GM19452 (cell line): ENCODE data around the gene NPHP1.
"Not testable (repeated sequence)": the region's sequence is repeated elsewhere in the genome, so short reads cannot be mapped to it uniquely, and the experiment has no call there.

ENCODE experiments used
- ATAC-seq: cut with Tn5 transposase; IDR thresholded peaks from one replicate; pipeline ENCODE4 v1.9.1; 2021; ENCODE audit not compliant: unreplicated experiment

Gene NPHP1

GRCh38 chr2:110131166-110131565, 73.6 kb downstream of the NPHP1 start:
- no peak for ATAC-seq

DNA sequence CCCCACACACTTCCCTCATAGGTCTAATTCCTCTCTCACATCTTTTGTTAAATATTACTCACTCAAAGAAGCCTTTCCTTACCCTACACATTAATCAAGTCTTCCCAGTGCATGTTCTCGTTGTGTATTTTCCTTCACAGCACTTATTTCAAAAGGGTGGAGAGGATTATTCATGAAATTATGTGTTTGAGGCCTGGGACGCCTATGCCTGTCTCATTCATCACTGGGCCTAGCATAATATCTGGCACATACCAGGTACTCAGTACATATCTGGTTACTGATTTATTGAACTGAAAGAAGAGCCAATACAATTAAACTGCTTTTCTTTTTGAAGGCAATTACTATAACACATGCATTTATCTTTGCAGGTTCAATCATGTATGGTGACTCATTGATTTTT, 74.1 kb downstream of the NPHP1 start:
- ATAC-seq: no peak

DNA sequence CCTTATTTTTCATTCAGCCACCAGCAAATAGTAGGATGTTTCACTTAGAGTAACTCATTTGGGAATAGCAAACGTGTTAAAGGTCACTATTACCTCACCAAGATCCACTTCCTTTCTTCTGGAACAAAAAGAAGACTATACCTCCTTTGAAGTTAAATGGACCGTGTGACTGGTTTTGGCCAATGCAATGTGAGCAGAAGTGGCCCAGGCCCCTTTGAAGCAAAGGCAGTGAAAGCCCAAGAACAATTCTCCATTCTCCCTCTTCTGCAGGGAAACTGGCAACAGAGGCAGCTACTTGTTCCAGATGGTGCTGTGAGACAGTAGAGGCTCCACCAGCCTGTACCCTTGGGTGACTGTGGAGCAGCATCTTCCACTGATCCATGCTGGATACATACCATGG, 77.9 kb downstream of the NPHP1 start:
- no peak for ATAC-seq

- ATAC-seq: no peak
Observed at GRCh38 chr2:110126086-110126773, 78.6 kb downstream of the NPHP1 start.

- ATAC-seq: no peak
Observed at GRCh38 chr2:110124939-110125691, 79.7 kb downstream of the NPHP1 start.

GRCh38 chr2:110124038-110124825, 80.6 kb downstream of the NPHP1 start:
- ATAC-seq: no peak

GRCh38 chr2:110121592-110121991, 83.2 kb downstream of the NPHP1 start:
- no peak for ATAC-seq

DNA sequence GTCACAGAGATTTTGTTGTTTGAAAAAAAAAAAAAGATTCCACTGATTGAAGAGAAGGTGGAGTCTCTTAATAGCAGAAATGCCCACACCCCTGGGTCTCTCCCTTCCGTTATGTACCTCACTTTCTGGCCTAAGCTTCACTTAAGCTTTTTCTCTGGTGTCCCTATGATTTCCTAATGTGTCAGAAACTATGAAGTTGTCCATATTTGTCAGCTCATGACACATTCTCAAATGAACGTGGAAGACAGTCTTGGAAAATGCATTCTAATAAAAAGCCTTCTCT, 83.8 kb downstream of the NPHP1 start:
- no peak for ATAC-seq

DNA sequence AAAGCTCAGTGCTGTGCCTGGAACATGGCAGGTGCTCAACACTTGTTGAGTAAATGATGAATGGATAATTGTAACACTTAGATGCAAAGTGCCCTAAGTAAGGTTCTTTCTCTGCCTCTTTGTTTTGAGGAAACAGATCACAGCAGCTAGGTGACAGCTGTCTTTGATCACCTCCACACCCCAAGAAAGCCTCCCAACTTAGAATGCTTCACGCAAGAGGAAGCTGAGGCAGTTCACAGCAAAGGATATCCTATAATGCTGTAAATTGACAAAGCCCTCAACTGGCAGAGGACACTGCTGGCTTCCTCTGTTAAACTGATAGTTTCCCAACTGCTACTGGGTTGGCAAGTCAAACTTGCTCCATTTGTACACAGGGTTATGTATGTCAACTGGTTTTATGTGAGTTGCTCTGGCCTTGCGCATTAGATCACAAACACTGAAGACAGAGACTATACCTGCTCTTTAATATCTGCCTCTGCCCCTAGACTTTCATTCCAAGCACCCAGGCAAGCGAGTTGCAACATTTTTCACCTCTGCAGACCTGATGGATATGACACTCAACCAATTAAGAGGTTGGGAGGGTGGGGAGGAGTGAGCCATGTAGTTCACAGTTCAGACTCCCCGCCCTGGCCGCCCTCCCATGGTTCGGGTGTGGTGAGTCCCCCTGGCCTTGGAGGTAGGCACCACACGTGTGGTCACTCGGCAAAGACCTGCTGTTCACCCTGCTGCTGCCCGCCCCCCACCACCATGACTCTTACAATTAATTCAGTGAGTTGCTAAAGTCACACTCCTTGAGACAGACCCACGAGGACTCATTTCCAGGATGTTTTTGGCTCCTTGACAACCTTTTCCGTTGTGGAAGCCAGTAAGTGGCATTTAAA, 84.4 kb downstream of the NPHP1 start:
- ATAC-seq: no peak

- ATAC-seq: no peak
Observed at GRCh38 chr2:110116033-110116710, 88.6 kb downstream of the NPHP1 start.

- no peak for ATAC-seq
Observed at GRCh38 chr2:110115291-110116032, 89.4 kb downstream of the NPHP1 start, which contains the start of gene MALL. Gene MALL, minus strand, starts transcription at chr2:110115822. Its CDS starts 30 bp downstream, at chr2:110115792.

GRCh38 chr2:110114831-110115255, 90.0 kb downstream of the NPHP1 start:
- ATAC-seq: no peak

GRCh38 chr2:110113961-110114591, 90.7 kb downstream of the NPHP1 start:
- no peak for ATAC-seq

DNA sequence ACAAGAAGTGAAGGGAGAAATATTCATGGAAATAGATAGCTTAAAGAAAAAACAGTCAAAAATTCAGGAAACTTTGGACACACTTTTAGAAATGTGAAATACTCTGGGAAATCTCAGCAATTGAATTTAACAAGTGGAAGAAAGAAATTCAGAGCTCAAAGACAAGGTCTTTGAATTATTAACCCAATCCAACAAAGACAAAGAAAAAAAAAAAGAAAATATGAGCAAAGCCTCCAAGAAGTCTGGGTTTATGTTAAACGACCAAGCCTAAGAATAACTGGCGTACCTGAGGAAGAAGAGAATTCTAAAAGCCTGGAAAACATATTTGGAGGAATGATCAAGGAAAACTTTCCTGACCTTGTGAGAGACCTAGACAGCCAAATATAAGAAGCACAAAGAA, 96.5 kb downstream of the NPHP1 start:
- ATAC-seq: not testable (repeated sequence)

- no peak for ATAC-seq
Observed at GRCh38 chr2:110107092-110108079, 97.4 kb downstream of the NPHP1 start.

DNA sequence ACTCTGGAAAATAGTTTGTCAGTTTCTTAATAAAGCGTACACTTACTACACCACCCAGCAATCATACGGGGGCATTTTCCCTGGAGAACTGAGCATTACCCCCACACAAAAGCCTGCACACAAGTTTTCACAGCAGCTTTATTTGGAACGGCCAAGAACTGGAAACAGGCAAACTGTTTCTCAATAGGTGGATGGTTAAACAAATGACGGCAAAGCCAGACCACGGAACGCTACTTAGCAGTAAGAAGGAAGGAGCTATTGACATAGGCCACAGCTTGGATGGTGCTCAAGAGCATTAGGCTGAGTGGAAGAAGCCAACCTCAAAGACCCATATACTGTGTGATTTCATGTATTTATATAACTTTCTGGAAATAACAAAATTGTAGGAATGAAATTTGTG, 98.2 kb downstream of the NPHP1 start:
- ATAC-seq: no peak

- ATAC-seq: no peak
Observed at GRCh38 chr2:110105608-110106467, 99.0 kb downstream of the NPHP1 start.
